Stimulated activated CD4-positive, alpha-beta T cell treated with anti-CD3 and anti-CD28 coated beads, TNF-alpha, amount 100 ng/mL, for 24 hours (primary cell): ENCODE data around the gene CEND1.

Experiments used
- DNase-seq, 3 experiments: peaks; one replicate each; pipeline ENCODE4 v3.0.0-alpha.2; 2020; ENCODE audit warnings: low read depth in 3 of 3

CEND1 gene

GRCh38 chr11:811446-812245 lies 21.8 kb upstream of the CEND1 start:
- no peak for DNase-seq

- no peak for DNase-seq
Observed at GRCh38 chr11:810040-810567, 20.2 kb upstream of the CEND1 start.

- peak; percentile 95 to 98 (median 96) for DNase-seq
Observed at GRCh38 chr11:809287-810039, 19.6 kb upstream of the CEND1 start, which contains the start of gene RPLP2. Gene RPLP2 (plus strand): TSS chr11:809967. CDS start chr11:810235, 268 bp downstream.

GRCh38 chr11:808427-809286 lies 18.8 kb upstream of the CEND1 start:
- DNase-seq: no peak

- no peak for DNase-seq
Observed at GRCh38 chr11:804599-804964, 14.7 kb upstream of the CEND1 start.

GRCh38 chr11:803770-804598 lies 14.1 kb upstream of the CEND1 start:
- DNase-seq: no peak

GRCh38 chr11:803467-803742 lies 13.5 kb upstream of the CEND1 start:
- no peak for DNase-seq

GRCh38 chr11:802693-803466 lies 13.0 kb upstream of the CEND1 start:
- no peak for DNase-seq

- DNase-seq: no peak
Observed at GRCh38 chr11:802018-802617, 12.2 kb upstream of the CEND1 start.

GRCh38 chr11:801097-801780 lies 11.3 kb upstream of the CEND1 start:
- DNase-seq: no peak

- DNase-seq: no peak
Observed at GRCh38 chr11:800473-800872, 10.6 kb upstream of the CEND1 start.

- no peak for DNase-seq
Observed at GRCh38 chr11:799641-800316, 9.9 kb upstream of the CEND1 start.

GRCh38 chr11:798093-798713 lies 8.3 kb upstream of the CEND1 start, which contains the start of gene SLC25A22:
Gene SLC25A22 (minus strand): TSS chr11:798281. CDS start chr11:795006, 3,275 bp downstream.
- peak; percentile 66 to 83 (median 69) for DNase-seq

- DNase-seq: peak; percentile 55 to 81 (median 55)
Observed at GRCh38 chr11:797296-798092, 7.6 kb upstream of the CEND1 start.

- DNase-seq: no peak
Observed at GRCh38 chr11:796565-797295, 6.8 kb upstream of the CEND1 start.
